Stomach (tissue), 19 donors: ENCODE results near the gene COPB1. TPM values are rescaled to one million over a fixed set of nuclear protein-coding genes. Genes with fewer than 3 reads are reported as not detected.

Experiments used
- DNase-seq, 2 donors: peaks; one replicate each; pipeline versions ENCODE4 v3.0.0 to v3.0.0-alpha.2; 2013 to 2019
- H3K27ac ChIP-seq, 5 donors: fragments of 200-600 bp in 4 of 5; sonication (generic) in 4 of 5; one replicate each; pipeline ENCODE4 v1.5.1; 2013 to 2019; ENCODE audit warnings: mild to moderate bottlenecking in 1 of 5, moderate library complexity in 1 of 5
- H3K27me3 ChIP-seq, 3 donors: fragments of 200-600 bp; sonication (generic); one replicate each; pipeline ENCODE4 v1.5.1; 2017 to 2019; ENCODE audit warnings: mixed run types in 1 of 3
- H3K36me3 ChIP-seq, 4 donors: fragments of 200-600 bp; sonication (generic); 1 replicate in 3 of 4; 2 replicates in 1 of 4; pipeline ENCODE4 v1.5.1; 2016 to 2019
- H3K4me1 ChIP-seq, 4 donors: fragments of 200-600 bp; sonication (generic); one replicate each; pipeline ENCODE4 v1.5.1; 2016 to 2019
- H3K4me3 ChIP-seq, 4 donors: fragments of 200-600 bp; sonication (generic) in 3 of 4; one replicate each; pipeline ENCODE4 v1.5.1; 2016 to 2019; ENCODE audit warnings: mild to moderate bottlenecking in 1 of 4
- H3K9me3 ChIP-seq, 4 donors: fragments of 200-600 bp; sonication (generic); one replicate each; pipeline ENCODE4 v1.5.1; 2016 to 2019
- EP300 ChIP-seq: sonication (generic); formaldehyde crosslinking; IDR thresholded peaks from one replicate; pipeline ENCODE4 v1.6.1; 2017; ENCODE audit warnings: antibody characterized with exemption
- POLR2A ChIP-seq, 4 donors: fragments of 450-650 bp; IDR thresholded peaks; one replicate each; pipeline ENCODE4 v1.6.1; 2016; ENCODE audit warnings: antibody characterized with exemption in 4 of 4, control low read depth in 2 of 4, mild to moderate bottlenecking in 1 of 4, moderate library complexity in 1 of 4
- POLR2AphosphoS5 ChIP-seq, 3 donors: sonication (generic); formaldehyde crosslinking; IDR thresholded peaks; one replicate each; pipeline ENCODE4 v1.6.1; 2016; ENCODE audit warnings: antibody characterized with exemption in 3 of 3
- WGBS, 5 donors: extraction: QIAGEN DNeasy Blood & Tissue Kit in 3 of 5; methylation state at CpG; one replicate each; pipeline versions ENCODE4 v1.1.5 to v1.1.7; 2013 to 2018; 5-methylcytosine and 5-hydroxymethylcytosine counted together
- intact Hi-C: fragments of 100-400 bp; cut with DNase I; formaldehyde crosslinking; loops from one replicate; pipeline ENCODE4 v1.15.1; 2023; ENCODE audit warnings: low total_unique reads
- long read RNA-seq, 10 donors: transcript quantifications; one replicate each; lab custom pipeline, GENCODE V29; 2026
- polyA plus RNA-seq, 3 donors: library from polyadenylated mRNA; stranded (reverse); fragments of 200-250 nt; gene quantifications; one replicate each; pipeline ENCODE4 v1.2.3, GENCODE V29; 2013
- total RNA-seq, 5 donors: library from RNA; depleted of rRNA; stranded (reverse); fragments of >200 nt; gene quantifications; one replicate each; pipeline versions ENCODE4 v1.1.0 to v1.2.3, GENCODE V29; 2014 to 2016
- TF ChIP-seq, protein P1 (sequence below), 7 experiments: fragments of 450-650 bp in 4 of 7; fragments of 200-600 bp in 3 of 7; sonication (generic) in 3 of 7; IDR thresholded peaks; one replicate each; pipeline ENCODE4 v1.5.1; 2016 to 2019; ENCODE audit warnings: antibody characterized with exemption in 7 of 7, control low read depth in 2 of 7, mild to moderate bottlenecking in 1 of 7
- donor health status: healthy with polysubstance abuse.
- donor health status: Bipolar disorder and iron deficiency.
- donor health status: healthy.

COPB1 gene, protein sequence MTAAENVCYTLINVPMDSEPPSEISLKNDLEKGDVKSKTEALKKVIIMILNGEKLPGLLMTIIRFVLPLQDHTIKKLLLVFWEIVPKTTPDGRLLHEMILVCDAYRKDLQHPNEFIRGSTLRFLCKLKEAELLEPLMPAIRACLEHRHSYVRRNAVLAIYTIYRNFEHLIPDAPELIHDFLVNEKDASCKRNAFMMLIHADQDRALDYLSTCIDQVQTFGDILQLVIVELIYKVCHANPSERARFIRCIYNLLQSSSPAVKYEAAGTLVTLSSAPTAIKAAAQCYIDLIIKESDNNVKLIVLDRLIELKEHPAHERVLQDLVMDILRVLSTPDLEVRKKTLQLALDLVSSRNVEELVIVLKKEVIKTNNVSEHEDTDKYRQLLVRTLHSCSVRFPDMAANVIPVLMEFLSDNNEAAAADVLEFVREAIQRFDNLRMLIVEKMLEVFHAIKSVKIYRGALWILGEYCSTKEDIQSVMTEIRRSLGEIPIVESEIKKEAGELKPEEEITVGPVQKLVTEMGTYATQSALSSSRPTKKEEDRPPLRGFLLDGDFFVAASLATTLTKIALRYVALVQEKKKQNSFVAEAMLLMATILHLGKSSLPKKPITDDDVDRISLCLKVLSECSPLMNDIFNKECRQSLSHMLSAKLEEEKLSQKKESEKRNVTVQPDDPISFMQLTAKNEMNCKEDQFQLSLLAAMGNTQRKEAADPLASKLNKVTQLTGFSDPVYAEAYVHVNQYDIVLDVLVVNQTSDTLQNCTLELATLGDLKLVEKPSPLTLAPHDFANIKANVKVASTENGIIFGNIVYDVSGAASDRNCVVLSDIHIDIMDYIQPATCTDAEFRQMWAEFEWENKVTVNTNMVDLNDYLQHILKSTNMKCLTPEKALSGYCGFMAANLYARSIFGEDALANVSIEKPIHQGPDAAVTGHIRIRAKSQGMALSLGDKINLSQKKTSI
- total RNA-seq, result 100 to 1,000 TPM in 1 of 5 donors, 10 to 100 TPM in 4; 36.8 to 196 (median 69.2) TPM
- polyA plus RNA-seq, result 10 to 100 TPM; 40.1 to 48.3 (median 45.3) TPM
- long read RNA-seq, donor 1, partial matches to known transcripts, result 0 of 5 reads
- long read RNA-seq, donor 1, other reads (novel, unspliced or antisense), result 0 of 5 reads
- long read RNA-seq, donor 2, partial matches to known transcripts, result 0 of 4 reads
- long read RNA-seq, donor 2, other reads (novel, unspliced or antisense), result 0 of 4 reads
- long read RNA-seq, donor 3, transcript COPB1-202 (22 exons, 3,382 nt), result major isoform, 5 of 10 reads
- long read RNA-seq, donor 3, partial matches to known transcripts, result 5 of 10 reads
- long read RNA-seq, donor 3, other reads (novel, unspliced or antisense), result 0 of 10 reads
- long read RNA-seq, donor 4, partial matches to known transcripts, result 0 of 2 reads
- long read RNA-seq, donor 4, other reads (novel, unspliced or antisense), result 0 of 2 reads
- long read RNA-seq, donor 5, transcript COPB1-202 (22 exons, 3,382 nt), result major isoform, 6 of 8 reads
- long read RNA-seq, donor 5, partial matches to known transcripts, result 0 of 8 reads
- long read RNA-seq, donor 5, other reads (novel, unspliced or antisense), result 0 of 8 reads
- long read RNA-seq, donor 6, transcript COPB1-202 (22 exons, 3,382 nt), result major isoform, 12 of 51 reads
- long read RNA-seq, donor 6, partial matches to known transcripts, result 33 of 51 reads
- long read RNA-seq, donor 6, other reads (novel, unspliced or antisense), result 5 of 51 reads
- long read RNA-seq, donor 7, transcript COPB1-202 (22 exons, 3,382 nt), result major isoform, 12 of 12 reads
- long read RNA-seq, donor 7, partial matches to known transcripts, result 0 of 12 reads
- long read RNA-seq, donor 7, other reads (novel, unspliced or antisense), result 0 of 12 reads
- long read RNA-seq, donor 8, transcript COPB1-202 (22 exons, 3,382 nt), result major isoform, 12 of 13 reads
- long read RNA-seq, donor 8, partial matches to known transcripts, result 0 of 13 reads
- long read RNA-seq, donor 8, other reads (novel, unspliced or antisense), result 0 of 13 reads
- long read RNA-seq, donor 9, partial matches to known transcripts, result 14 of 18 reads
- long read RNA-seq, donor 9, other reads (novel, unspliced or antisense), result 0 of 18 reads
- long read RNA-seq, donor 10, partial matches to known transcripts, result 0 of 4 reads
- long read RNA-seq, donor 10, other reads (novel, unspliced or antisense), result 0 of 4 reads

DNA sequence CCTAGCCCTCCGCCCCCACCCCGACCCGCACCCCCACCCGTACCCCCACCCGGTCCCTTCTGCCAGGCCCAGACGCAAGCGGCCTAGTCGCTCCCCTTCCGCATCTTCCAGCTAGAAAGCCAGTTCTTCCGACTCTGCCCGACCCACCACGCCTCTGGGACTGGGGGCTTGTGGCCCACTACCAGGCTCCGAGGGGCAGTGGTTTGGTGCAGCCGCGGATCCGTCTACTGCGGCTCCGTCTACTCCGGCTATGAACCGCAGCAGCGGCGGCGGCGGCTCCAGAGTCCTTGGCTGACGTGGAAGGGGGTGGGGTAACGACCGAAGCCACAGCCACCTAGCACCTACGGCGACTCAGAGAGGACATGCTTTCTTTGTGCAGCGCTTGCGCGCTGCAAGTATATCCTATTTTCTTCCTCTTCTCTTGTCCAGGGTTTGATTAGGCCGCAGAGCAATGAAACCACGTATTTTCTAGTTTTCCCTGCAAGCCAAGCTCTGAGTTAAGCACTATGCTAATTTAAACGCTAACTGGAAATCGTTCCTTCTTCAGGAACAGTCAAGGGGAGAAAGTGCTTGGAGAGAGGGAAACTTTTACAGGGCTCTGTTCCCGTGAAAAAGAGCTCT, at the start of gene COPB1:
COPB1 (minus strand) TSS at position 252 of the 621 bp plus-strand sequence. CDS start 883 bp downstream, outside the sequence.
- peak; percentile 84 to 98 (median 94) for TF ChIP-seq POLR2AphosphoS5 (IDR thresholded peaks at IDR 0.05)
- TF ChIP-seq POLR2A (IDR thresholded peaks at IDR 0.05), result peak in 2 of 4 donors; percentile 51 to 90
- TF ChIP-seq, protein P1, sequence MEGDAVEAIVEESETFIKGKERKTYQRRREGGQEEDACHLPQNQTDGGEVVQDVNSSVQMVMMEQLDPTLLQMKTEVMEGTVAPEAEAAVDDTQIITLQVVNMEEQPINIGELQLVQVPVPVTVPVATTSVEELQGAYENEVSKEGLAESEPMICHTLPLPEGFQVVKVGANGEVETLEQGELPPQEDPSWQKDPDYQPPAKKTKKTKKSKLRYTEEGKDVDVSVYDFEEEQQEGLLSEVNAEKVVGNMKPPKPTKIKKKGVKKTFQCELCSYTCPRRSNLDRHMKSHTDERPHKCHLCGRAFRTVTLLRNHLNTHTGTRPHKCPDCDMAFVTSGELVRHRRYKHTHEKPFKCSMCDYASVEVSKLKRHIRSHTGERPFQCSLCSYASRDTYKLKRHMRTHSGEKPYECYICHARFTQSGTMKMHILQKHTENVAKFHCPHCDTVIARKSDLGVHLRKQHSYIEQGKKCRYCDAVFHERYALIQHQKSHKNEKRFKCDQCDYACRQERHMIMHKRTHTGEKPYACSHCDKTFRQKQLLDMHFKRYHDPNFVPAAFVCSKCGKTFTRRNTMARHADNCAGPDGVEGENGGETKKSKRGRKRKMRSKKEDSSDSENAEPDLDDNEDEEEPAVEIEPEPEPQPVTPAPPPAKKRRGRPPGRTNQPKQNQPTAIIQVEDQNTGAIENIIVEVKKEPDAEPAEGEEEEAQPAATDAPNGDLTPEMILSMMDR (IDR thresholded peaks at IDR 0.05), result no peak
- no peak for TF ChIP-seq EP300
- Histone ChIP-seq H3K27me3 (no peaks in the 10 kb centered on the region), H3K36me3 (peaks cover 15 to 50% (median 48%) of the 10 kb centered on the region in 4 donors), H3K9me3 (no peaks in the 10 kb centered on the region), H3K4me3 (peak within 1 kb of the TSS; percentile 78 to 94 (median 84)), H3K4me1 (peaks cover 8 to 50% (median 33%) of the 10 kb centered on the region in 4 donors), H3K27ac (peak within 1 kb of the TSS; percentile 89 to 94 (median 92))
- peak; percentile 94 to 98 for DNase-seq
- WGBS, 5 donors, result 0 to 1% (median 0%) methylated on average over 31 to 36 of the region's 37 CpGs
- intact Hi-C loops, result no loop called here

DNA sequence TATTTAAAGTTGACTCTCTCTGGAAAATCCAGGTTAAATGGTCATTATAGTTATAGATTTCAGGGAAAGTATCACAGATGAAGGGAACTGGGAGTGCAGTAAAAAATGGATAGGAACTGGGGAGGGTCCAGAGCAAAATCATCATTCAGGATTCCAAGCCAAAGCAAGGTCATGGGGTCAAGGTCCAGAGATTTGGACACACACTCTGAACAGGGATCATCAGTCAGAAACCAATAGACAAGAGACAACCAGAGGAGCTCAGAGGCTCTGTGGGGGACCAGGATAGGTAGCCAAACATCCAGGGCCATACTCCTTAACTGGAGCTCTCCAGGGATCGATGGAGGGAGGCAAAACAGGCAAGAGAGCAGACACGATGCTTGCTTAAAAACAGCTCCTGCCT, 47.8 kb upstream of the COPB1 start:
- no peaks in the 10 kb centered on the region for H3K9me3 ChIP-seq
- H3K27ac ChIP-seq, result no peak overlapping the region
- 70 to 94% (median 85%) methylated on average over 2 of the region's 2 CpGs for WGBS, 5 donors
- DNase-seq, result no peak
- intact Hi-C loops, result loop anchor here (10.0 kb wide), 1 partner anchor 357 kb away; no protein-coding TSS in a partner anchor
- TF ChIP-seq EP300, result no peak
- TF ChIP-seq POLR2A (IDR thresholded peaks at IDR 0.05), result no peak
- TF ChIP-seq, protein P1 (IDR thresholded peaks at IDR 0.05), result no peak
- no peak for TF ChIP-seq POLR2AphosphoS5 (IDR thresholded peaks at IDR 0.05)
- no peaks in the 10 kb centered on the region for H3K4me1 ChIP-seq
- H3K4me3 ChIP-seq, result no peak overlapping the region
- no peaks in the 10 kb centered on the region for H3K27me3 ChIP-seq
- H3K36me3 ChIP-seq, result no peaks in the 10 kb centered on the region

DNA sequence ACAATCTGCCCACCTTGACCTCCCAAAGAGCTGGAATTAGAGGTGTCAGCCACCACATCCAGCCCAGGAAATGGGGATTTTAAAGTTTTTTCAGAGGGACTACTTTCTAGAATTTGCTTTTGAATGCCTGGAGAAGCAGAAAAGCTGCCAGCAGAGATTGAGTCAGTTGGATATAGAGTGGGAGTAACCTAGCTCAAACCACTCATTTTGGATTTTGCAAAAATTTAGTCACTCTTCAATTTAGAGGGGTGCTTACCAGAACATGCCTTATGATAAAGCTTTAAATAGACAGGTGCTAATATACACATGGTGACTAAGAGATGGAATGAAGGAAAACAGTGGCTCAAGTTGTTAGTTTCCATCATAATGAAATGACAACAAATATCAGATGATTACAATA, 47.1 kb upstream of the COPB1 start:
- intact Hi-C loops, result loop anchor here (10.0 kb wide), 1 partner anchor 358 kb away; no protein-coding TSS in a partner anchor
- no peak overlapping the region for H3K27ac ChIP-seq
- no peak overlapping the region for H3K4me3 ChIP-seq
- H3K27me3 ChIP-seq, result no peaks in the 10 kb centered on the region
- no peak for TF ChIP-seq POLR2AphosphoS5 (IDR thresholded peaks at IDR 0.05)
- no peak for TF ChIP-seq EP300
- TF ChIP-seq POLR2A (IDR thresholded peaks at IDR 0.05), result no peak
- TF ChIP-seq, protein P1 (IDR thresholded peaks at IDR 0.05), result no peak
- H3K36me3 ChIP-seq, result no peaks in the 10 kb centered on the region
- no peak for DNase-seq
- H3K4me1 ChIP-seq, result peaks cover 0 to 6% (median under 1%) of the 10 kb centered on the region in 4 donors
- no peaks in the 10 kb centered on the region for H3K9me3 ChIP-seq
